ENCODE results near the gene PPP1R9A.
"Not testable (repeated sequence)": the region's sequence is repeated elsewhere in the genome, so short reads cannot be mapped to it uniquely, and the experiment has no call there.

PPP1R9A gene

DNA sequence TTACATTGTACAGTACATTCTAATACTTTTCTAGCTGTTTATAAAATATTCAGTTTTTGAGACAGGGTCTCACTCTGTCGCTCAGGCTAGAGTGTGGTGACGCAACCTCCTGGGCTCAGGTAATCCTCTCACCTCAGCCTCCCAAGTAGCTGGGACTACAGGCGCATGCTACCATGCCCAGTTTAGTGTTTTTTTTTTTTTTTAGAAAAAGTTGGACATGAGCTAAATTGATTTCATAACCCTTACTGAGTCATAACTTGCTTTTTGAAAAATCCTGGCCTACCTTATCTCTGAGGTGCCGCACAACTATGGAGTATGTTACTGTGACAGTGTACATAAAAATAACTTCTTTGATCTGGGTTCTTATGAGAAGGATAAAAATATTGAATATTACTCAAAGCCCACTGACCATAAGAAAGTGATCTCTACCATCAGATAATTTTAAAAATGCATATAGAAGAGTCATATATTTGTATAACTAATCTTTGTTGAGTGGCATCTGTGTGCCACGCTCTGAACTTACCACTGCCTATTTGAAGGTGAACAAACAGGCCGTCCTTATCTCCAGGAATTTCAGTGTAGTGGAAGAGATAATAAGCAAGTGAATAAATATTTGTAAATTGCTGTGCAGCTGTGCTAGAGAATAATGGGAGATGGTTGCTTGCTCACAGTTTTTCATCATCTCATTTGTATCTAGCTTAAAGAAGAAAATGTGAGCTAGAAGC lies 73.2 kb downstream of the PPP1R9A start:
- no peak for DNase-seq

GRCh38 chr7:94995921-94996320 lies 88.5 kb downstream of the PPP1R9A start:
- DNase-seq, result no peak

GRCh38 chr7:94996369-94996768 lies 89.0 kb downstream of the PPP1R9A start:
- no peak for DNase-seq

GRCh38 chr7:94997547-94997946 lies 90.2 kb downstream of the PPP1R9A start:
- DNase-seq, result no peak

DNA sequence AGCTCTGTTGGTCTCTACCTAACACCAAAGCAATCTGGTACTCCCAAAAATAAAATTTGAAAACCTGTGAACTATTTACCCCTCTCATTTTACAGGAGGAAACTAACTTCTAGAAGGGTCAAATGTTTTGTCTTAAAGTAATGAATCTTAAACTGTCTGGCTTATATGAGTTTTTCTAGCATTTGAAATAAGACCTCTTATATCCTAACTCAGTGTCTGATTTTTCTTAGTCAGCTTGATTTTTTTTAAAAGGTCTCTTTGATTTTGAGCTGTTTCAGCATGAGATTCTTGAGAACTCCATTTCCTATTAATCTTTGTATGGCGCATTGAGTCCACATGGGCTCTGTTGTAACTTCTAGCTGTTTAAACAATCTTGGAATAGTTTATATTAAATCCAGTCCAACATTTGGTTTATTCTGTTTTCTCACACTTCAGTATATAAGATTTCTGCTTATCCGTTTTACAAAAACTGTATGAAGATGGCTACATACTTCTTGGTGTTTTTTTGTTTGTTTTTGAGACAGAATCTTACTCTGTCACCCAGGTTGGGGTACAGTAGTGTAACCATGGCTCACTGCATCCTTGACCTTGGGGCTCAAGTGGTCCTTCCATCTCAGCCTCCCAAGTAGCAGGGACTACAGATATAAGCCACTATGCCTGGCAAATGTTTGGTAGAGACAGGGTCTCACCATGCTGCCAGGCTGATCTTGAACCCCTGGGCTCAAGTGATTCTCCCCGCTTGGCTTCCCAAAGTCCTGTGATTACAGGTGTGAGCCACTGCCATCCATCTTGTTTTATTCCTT lies 91.1 kb downstream of the PPP1R9A start:
- no peak for DNase-seq

GRCh38 chr7:94999069-94999351 lies 91.6 kb downstream of the PPP1R9A start:
- DNase-seq, result no peak

GRCh38 chr7:94999601-95000000 lies 92.2 kb downstream of the PPP1R9A start:
- not testable (repeated sequence) for DNase-seq

DNA sequence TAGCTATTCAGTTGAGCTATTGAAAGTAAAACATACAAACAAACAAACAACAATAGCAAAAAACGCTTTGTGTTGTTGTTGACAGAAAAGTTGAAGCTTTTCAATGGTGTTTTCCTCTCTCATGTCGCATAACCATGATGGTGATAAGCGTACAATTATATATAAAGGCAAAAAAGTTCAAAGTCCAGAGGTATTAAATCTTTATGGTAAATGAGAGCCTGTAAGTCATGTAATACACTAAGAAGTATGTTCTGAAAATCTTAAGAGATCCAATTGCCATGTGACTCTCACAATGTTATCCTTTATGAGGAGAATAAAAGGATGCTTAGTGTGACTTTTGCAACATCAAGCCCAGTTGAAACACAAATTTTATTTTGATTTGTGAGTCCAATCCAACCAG lies 93.9 kb downstream of the PPP1R9A start:
- DNase-seq, result no peak

GRCh38 chr7:95001815-95002561 lies 94.6 kb downstream of the PPP1R9A start:
- no peak for DNase-seq

DNA sequence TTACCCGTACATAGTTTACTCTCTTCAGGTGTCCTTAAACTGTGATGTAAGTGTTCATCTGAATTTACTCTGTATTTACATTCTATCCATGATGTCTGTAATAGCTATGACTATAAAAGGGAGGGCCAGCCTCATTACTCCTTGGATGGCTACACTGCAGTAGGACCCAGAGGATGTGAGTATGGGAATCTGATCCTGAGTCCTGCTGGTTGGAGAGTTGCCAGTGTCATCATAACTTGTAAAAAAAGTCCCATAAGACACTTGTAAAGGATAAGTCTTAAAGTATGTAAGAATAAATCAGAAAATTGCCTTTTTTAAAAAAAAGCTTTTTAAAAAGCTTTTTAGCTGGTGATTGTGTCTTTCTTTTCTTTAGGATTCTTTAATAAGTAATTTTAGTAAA lies 95.4 kb downstream of the PPP1R9A start:
- DNase-seq, result no peak

DNA sequence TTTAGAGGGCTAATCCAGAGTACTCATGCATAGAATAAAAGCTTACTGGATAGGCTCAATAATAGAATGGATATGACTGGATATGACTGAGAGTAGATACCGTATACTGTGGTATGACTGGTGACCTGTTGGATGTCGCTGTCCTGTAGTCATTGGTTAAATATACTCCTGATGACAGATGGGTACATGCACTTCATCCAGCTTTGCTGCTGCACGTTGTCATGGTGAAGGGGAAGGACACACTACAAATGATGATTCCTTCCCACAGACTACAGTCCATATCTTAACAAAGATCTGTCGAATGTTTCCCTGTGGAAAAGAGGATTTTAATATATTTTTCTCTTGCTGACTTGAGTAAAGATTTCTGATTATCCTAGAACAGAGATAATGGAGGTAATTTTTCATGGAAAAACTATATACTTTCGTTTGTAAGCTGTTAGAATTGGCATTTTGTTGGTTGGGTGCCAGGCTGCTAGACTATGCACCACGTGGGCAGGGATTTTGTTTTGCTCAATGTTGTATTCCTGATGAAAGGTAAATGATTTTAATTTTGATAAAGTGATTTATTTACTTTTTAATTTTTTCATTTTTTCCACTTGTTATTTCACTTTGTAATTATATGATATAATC lies 97.3 kb downstream of the PPP1R9A start:
- no peak for DNase-seq

- no peak for DNase-seq
These were observed 98.6 kb downstream of the PPP1R9A start for GRCh38 chr7:95006010-95006409.

DNA sequence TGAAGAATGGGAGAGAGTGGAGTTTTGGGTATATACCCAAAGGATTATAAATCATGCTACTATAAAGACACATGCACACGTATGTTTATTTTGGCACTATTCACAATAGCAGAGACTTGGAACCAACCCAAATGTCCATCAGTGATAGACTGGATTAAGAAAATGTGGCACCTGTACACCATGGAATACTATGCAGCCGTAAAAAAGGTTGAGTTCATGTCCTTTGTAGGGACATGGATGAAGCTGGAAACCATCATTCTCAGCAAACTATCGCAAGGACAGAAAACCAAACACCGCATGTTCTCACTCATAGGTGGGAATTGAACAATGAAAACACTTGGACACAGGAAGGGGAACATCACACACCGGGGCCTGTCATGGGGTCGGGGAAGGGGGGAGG lies 101.4 kb downstream of the PPP1R9A start:
- DNase-seq, result not testable (repeated sequence)

DNA sequence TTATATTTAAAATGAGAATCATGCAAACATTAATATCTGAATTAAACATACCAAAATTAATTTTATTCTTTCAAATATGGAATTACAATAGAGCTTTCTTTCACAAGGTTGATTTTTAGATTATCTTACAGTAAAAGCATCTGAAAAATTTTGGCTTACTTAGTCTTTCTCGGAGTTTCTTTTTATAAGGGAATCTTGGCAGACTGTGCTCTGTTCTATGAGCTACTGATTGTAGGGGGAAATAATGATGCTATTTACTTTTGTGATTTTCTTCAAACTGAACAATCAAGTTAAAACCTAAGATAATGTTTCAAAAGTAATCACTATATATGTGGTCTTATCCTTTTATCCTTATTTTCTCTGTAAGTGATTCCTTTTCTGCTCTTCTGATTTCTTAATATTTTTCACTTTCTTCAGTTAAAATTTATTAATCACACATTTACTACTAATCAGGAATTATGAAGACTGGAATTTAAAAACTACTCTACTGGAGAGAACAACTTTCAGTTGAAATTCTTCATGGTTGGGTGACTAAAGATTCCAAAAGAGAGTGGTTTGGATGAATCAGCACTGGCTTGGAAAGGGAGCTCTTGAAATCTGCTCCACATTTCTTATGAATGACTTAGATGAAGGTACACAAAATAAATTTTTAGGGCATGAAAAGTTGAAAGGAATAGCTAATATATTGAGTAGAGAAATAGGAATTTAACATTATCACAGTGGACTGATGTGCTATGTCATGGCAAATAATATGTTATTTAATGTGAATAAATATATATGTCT lies 103.9 kb downstream of the PPP1R9A start:
- DNase-seq, result no peak

GRCh38 chr7:95011995-95012394 lies 104.6 kb downstream of the PPP1R9A start:
- no peak for DNase-seq

DNA sequence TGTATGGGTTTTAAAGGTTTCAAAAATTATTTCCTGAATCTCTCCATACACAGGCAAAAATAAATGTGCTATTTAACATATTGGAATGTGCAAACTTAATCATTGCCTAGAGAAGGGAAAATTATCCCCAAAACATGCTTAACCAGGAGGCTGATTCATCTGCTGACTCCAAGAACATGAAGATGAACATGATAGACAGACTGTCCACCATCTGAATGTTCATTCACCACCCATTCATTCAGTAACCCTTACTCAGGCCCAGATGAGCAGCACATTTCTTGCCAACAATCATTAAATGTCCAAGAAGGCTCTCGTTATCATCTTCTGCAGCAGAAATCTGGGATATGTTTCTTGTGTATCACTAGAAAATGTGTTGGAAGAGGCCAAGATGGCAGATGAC lies 110.6 kb downstream of the PPP1R9A start:
- no peak for DNase-seq

- DNase-seq, result no peak
These were observed 118.6 kb downstream of the PPP1R9A start for GRCh38 chr7:95026018-95026417.

DNA sequence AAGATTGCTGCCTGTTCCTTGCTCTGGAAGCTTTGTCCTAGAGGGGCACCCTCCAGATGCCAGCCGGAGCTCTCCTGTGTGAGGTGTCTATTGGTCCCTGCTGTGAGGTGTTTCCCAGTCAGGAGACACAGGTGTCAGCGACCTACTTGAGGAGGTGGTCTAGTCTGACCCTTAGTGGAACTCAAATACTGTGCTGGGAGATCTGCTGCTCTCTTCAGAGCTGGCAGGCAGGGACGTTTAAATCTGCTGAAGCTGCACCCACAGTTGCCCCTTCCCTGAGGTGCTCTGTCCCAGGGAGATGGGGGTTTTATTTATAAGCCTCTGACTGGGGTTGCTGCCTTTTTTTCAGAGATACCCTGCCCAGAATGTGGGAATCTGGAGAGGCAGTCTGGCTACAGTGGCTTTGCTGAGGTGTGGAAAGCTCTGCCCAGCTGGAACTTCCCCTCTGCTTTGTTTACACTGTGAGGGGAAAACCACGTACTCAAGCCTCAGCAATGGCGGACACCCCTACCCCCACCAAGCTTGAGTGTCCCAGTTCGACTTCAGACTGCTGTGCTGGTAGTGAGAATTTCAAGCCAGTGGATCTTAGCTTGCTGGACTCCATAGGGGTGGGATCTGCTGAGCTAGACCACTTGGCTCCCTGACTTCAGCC lies 119.2 kb downstream of the PPP1R9A start:
- DNase-seq, result no peak

GRCh38 chr7:95027234-95027872 lies 120.0 kb downstream of the PPP1R9A start:
- no peak for DNase-seq

DNA sequence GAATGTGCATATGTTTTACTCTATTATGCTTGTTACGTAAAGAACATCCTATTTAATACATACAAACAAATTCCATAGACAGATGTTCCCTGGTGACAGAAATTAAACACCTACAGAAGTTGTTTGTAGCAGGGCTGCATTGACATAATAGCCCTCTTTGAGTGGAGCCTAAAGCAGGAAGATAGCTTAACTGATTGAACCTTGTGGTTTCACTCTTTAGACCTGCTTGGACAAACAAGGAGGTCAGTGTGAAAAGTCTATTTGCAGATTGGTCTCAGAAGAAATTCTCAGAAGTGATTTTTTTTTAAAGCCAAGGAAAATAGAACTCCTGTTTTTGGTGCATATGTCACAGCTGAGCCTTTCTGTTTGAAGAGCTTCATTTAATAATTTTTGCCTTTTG lies 121.3 kb downstream of the PPP1R9A start:
- DNase-seq, result no peak

GRCh38 chr7:95035295-95035694 lies 127.9 kb downstream of the PPP1R9A start:
- no peak for DNase-seq

- DNase-seq, result no peak
These were observed 133.6 kb downstream of the PPP1R9A start for GRCh38 chr7:95041031-95041430.

Measured in NCI-H146 (cell line).